HG03439 (cell line): ENCODE results near the gene DBNDD2.

Experiments
- ATAC-seq: cut with Tn5 transposase; IDR thresholded peaks from one replicate; pipeline ENCODE4 v1.9.1; 2021; ENCODE audit warnings: mild to moderate bottlenecking, moderate library complexity; ENCODE audit not compliant: unreplicated experiment

The DBNDD2 gene

DNA sequence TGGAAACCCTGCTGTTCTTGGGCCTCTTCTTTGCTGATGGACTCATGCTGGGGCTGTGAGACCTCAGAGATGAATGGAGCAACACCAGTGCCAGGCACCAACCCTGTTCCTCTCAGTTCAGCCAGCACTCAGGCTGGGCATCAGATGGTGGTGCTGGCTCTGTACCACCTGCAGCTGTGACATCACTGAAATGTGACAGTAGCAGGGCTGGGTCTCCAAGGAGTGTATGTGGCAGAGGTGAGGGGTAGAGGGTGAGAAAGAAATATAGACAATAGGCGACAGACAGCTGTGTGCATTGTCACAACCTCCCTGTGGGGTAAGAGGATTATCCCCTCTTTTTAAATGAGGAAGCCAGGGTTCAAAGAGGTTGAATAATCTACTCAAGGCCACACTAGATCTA is 29.9 kb upstream of the DBNDD2 start, which contains the start of gene TP53TG5:
Gene TP53TG5 (minus strand): TSS at position 135 of the 400 bp plus-strand sequence. CDS start 89 bp downstream, at position 46.
- no peak for ATAC-seq

DNA sequence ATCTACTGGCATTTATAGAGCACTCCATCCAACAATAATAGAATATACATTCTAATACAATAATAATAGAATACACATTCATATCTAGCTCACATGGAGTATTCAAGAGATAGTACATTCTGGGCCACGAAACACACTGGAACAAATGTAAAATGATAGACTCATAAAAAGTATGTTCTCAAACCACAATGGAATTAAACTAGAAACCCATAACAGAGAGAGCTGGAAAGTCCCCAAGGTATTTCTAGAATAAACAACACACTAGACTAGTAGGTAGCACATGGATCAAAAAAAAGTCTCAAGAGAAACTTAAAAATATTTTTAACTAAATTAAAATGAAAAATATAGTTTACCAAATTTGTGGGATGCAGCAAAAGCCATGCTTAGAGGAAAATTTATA is 20.8 kb upstream of the DBNDD2 start:
- no peak for ATAC-seq

DNA sequence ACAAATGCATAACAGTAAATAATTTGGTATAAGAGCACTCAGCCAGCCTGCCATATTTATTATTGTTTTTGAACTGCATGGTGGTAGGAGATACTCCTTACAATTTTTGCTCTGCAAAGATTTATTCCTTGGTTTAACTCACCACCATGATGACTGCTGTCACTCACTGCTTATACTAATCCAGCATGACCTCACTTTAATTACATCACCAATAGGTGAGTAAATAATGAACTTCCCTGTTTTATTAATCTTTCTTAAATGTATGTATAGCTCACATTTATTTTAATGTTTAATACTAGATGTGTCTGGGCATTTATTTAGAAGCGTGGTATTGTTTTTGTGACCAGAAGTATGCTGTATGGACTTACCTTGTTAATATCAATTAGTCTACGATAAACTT is 17.2 kb upstream of the DBNDD2 start:
- no peak for ATAC-seq

DNA sequence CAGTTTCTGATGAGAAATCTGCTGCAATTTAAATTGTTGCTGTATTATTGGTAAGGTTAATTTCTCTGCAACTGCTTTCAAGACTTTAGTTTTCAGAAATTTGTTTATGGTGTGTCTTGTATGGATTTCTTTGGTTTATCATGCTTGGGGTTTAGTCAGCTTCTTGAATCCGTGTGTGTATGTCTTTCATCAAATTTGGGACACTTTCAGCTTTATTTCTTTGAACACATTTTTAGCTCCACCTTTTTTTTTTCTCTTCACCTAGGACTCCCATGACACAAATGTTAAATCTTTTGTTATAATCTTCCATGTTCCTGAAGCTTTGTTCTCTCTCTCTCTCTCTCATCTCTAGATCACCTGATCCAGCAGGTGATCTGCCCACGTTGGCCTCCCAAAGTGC is 16.5 kb upstream of the DBNDD2 start:
- no peak for ATAC-seq

DNA sequence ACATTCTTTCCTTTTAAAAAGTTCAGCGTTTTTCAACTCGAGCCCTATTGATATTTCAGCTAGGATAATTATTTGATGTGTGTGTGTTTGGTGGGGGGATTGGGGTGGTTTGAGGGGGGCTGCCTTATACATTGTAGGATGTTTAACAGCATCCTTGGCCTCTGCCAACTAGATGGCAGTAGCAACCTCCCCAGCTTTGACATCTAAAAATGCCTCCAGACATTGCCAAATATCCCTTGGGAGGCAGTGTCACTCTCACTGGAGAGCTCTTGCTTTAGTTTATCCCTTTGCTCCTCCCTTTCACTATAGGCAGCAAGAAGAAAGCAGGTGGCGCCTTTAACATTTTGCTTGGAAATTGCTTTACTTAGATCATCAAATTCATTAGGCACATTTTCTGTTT is 15.4 kb upstream of the DBNDD2 start:
- ATAC-seq, result no peak

DNA sequence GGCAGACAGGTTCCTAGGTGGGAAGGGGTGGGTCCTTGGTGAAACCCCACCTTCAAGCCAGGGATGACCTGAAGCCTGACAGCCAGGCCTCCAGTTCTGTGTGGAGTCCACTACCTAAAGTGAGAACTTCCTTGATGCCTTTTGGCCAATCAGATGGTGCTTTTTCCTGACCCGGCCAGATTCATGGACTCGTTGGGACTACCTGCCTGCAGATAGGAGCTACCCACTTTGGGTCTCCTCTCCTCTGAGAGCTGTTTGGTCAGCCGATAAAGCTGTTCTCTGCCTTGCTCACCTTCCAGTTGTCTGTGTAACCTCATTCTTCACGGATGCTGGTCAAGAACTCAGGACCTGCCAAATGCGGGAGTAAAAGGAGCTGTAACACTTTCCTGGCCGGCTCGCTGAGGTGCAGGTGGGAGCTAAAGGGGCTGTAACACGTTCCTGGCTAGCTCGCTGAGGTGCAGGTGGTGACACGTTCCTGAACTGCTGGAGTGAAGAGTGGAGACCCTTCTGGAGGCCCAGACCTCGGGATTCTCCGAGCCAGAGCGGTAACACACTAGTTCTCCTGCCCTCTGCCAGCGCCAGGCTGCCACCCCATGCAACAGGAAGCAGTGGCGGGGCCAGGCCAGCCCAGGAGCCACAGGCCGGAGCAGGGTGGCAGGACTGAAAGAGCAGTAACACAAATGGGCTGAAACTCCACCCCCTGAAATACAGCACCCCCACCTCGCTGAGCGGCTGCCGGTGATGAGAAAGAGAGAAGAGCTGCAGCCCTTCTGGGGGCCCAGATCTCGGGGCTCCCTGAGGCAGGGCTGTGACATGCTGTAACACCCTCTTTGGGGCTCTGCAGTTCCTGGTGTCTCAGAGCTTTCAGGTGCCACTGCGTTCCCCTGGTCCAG is 13.6 kb upstream of the DBNDD2 start:
- no peak for ATAC-seq

DNA sequence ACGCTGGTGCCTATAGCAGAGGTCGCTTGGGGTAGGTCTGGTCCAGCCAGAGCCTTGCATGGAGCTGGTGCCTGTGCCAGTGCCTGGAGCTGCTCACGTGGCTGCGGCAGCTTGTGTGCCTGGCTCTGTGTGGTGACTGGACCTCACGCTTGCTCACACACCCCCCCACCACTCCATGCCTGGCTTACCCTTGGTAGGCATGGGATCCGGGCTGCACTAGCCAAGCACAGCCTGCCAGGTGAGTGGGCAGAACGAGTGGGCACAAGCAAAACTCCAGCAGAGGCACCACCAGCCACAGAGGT is 13.0 kb upstream of the DBNDD2 start:
- no peak for ATAC-seq

DNA sequence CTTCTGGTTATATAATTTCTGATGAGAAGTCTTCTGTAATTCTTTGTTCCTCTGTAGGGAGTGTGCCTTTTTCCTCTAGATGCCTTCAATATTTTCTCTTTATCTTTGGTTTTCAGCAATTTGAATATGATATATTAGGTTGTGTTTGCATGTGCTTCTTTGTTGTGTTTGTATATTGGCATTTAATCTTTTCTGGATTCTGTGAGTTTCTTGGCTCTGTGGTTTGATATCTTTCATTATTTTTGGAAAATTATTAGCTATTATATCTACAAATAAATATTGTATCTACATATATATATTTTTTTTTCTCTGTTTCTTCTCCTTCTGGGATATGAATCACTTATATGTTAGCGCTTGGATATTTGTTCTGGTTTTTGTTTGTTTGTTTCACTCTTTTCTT is 9.1 kb upstream of the DBNDD2 start:
- no peak for ATAC-seq

DNA sequence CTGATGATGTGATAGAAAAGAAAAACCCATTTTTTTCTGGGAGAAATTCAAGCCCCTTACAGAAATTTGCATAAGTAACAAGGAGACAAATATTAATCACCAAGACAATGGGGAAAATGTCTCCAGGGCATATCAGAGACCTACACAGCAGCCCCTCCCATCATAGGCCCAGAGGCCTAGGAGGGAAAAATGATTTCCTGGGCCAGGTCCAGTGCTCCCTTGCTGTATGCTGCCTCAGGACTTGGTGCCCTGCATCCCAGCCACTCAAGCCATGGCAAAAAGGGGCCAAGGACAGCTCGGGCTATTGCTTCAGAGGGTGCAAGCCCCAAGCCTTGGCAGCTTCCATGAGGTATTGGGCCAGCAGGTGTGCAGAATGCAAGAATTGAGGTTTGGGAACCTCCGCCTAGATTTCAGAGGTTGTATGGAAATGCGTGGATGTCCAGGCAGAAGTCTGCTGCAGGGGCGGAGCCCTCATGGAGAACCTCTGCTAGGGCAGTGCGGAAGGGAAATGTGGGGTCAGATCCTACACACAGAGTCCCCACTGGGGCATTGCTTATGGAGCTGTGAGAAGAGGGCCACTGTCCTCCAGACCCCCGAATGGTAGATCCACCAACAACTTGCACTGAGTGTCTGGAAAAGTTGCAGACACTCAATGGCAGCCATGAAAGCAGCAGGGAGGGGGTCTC is 7.6 kb upstream of the DBNDD2 start:
- no peak for ATAC-seq

DNA sequence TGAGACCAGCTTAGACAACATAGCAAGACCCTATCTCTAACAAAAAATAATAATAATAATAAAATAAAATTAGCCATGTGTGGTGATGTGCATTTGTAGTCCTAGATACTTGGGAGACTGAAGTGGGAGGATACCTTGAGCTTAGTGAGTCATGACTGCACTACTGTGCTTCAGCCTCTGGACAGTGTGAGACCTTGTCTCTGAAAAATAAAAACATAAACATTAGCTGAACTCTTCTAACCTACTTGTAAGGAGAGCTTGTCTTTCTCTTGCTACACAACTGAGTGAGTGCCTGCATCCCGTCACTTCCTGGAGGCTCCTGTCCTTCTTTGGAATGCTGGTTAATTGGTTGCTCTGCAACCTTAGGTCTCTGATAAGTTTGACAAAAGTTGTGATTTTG is 5.1 kb upstream of the DBNDD2 start:
- ATAC-seq, result no peak

DNA sequence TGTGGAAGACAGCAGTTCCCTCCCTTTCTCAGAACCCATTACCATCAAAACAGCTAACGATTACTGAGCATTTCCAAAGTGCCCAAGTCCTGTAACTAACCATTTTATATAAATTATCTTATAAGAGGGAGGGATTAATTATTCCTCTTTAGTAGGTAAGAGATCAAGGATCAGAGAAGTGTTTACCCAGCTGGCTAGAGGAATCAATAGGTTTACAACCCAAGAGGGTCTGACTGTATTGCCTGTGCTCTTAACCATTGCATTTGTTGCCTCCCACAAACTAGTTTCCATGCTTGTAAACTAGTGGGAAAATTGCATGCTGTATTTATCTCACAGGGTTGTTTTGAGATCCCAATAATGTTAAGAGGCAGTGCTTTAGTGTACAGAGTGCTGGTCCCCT is 3.7 kb upstream of the DBNDD2 start:
- ATAC-seq, result no peak

DNA sequence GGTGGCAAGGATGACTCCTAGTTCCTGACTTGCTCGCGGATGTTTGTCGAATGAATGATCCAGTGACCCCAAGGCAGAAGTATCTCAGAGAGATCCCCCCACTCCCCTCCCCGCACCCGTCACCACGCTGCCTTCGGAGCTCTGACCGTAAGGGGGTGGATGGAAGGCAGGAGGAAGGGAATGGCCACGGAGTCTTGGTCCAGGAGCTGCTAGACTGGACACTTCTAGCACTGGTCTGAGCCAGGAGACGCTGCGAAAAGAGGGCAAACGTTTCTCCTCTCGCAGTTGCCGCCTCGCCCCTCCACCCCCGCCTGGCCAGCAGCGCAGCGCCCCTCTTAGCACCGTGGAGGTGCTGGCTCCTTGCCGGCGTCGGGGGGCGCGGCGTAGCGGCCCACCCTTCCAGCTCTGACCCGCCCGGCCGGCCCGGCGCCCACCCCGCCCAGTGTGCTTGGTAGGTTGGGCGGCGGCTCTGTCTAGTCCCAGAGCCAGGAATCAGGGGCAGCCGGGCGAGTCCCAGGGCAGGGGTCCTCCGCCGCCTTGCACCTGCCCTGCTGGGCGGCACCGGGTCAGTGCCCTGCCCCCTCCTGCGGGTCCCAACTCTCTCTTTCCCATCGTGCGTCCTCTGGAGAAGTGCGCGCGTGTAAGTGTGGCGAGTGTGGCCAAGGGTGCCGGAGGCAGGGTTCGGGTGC is 2.4 kb upstream of the DBNDD2 start:
- no peak for ATAC-seq

DNA sequence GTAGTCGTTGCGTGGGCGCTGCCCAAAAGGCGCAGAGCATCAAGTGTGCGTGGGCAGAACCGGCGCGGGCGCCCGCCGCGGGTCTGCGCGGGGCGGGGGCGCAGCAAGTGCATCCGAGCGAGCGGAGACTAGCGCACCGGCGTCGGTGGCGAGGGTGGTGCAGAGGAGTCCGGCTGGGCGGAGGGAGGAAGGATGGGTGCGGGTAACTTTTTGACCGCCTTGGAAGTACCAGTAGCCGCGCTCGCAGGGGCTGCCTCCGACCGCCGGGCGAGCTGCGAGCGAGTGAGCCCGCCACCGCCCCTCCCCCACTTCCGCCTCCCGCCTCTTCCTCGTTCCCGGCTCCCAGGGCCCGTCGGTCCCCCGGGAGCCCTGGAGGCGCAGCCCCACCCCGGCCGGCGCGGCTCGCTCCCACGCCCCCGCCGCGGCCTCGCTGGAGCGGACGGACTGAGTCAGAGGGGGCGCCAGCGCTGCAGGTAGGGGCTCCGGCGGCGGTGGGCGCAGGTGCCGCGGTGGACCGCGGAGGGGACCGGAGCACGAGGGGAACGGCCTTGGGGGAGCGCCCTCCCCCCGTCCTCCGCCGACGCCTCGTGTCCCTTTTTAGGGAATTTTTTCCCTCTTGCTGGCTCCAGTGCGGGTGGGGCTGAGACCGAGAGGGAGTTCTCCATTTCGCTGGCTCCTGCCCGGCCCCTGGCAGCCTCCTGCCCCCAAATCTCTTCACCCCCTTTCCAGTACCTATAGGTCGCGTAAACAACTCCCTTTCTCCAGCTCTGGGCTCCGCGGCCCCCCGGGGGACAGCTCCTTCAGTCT is 1.6 kb upstream of the DBNDD2 start:
- ATAC-seq, result no peak

DNA sequence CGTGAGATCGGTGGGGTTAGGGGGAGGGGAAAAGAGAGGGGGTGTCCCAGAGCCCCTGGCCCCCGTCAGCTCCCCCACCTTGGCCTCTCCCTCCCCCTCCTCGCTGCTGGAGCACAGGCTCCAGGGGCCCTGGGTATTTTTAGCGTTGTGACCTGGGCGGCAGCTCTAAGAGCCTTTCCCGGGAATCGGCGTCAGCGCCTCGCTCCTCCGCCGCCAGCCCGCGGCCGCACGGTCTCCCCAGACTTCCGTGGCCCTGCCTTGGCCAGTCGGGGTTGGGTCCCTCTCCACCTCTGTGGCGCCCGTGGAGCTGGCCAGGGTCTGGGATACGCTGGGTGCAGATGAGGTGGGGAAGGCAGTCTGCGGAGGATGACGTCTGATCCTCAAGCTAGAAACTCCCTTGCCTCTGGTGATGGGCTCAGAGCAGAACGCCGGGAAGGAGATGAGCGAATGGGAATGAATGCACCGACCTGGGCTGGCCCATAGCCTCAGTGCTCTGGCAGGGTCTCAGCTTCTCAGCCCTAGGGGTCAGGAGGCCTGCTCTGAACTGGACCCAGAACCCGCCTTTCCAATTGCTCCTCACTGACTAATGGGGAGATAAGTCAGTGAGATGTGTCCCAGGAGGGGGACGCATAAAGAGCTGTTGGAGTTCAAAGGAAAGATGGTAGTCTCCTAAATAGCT is 883 bp upstream of the DBNDD2 start:
- ATAC-seq, result no peak

DNA sequence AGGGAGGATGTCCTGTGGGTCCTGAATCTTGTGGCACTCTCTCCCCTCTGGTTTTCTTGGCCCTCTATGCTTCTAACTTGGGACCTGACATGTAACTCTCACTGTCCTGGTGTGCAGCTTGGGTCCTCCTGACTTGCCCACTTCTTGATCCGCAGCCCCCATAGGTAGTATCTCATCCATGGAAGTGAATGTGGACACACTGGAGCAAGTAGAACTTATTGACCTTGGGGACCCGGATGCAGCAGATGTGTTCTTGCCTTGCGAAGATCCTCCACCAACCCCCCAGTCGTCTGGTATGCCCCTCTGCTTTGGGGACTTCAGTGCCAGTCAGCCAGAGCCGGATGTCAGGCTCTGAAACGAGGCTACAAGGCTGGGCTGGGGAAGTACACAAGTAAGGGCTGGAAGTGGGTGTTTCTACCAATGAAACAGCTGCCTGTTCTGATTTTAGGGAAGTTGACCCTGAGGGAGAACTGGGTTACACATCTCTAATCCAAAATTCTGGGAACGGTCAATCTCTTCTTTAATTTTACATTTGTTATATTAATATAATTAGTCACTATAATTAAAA is 641 bp downstream of the DBNDD2 start:
- ATAC-seq, result no peak

DNA sequence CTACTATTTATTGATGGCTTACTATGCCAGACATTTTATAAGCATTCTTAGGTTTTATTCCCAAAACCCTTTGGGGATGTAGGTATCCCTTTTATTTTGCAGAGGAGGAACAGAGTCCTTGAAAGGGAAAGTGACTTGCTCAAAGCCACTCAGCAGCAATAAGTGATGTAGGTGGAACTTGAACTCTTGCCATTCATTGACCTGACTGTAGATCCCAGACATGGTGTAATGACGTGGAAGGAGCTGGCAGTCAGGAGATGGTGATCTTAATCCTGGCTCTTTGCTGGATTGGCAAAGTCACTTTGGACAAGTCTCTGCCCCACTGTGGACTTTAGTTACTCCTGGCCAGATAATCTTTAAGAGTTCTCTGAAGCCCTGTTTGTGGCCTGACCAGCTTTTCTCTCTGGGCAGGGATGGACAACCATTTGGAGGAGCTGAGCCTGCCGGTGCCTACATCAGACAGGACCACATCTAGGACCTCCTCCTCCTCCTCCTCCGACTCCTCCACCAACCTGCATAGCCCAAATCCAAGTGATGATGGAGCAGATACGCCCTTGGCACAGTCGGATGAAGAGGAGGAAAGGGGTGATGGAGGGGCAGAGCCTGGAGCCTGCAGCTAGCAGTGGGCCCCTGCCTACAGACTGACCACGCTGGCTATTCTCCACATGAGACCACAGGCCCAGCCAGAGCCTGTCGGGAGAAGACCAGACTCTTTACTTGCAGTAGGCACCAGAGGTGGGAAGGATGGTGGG is 1.6 kb downstream of the DBNDD2 start:
- no peak for ATAC-seq

DNA sequence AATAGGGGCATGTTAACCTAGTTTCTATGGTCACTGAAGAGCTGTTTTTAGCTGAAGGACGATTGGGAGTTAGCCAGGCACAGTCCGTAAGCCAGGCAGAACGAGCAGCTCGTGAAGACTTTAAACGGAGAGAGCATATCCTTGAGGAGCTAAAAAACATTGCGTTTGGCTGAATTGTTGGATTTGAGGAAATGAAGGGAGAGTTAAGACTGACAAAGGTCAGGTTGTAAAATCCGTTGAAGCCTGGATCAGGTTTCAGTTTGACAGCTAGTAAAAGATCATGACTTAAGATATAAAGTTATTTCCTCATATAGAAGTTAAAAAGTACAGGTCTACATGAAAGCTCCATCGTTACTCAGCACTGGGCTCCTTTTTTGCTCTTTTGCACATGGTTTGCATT is 2.8 kb downstream of the DBNDD2 start:
- no peak for ATAC-seq

DNA sequence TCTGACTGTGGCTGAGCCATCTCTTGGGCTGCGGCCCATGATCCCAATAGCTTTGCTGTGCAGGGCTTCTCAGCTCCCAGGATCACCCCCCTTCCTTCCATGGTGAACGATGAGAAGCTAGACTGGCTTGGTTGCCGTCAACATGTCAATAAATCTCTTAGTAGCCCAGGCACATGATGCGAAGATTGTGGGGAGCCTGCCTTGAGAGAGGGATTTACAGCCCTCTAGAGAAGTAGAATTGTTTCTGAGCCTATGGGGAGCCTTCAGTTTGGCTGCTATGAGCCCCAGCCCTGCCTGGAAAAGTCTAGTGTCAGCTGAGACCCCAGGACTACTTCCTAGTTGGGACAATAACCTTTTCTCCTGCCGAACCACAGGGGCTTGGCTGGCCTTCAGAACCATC is 4.6 kb downstream of the DBNDD2 start:
- no peak for ATAC-seq

DNA sequence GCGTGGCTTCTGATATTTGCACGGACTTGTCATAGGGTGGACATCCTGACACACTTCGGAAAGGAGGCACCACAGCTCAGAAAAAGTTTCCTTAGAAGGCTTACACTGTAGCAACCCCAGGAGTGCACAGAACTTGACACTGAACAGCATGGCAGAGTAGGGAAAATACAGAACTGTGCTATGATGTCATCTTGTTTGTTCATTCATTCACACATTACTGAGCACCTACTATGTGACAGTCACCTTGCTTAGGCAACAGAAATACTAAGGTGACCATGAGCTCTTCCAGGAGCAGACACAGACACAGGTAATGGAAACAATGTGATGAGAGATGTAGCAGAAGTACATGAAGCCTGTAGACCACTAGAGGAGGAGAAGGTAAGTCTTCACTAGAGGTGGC is 5.4 kb downstream of the DBNDD2 start:
- ATAC-seq, result no peak
